GM18517 (cell line): ENCODE measurements around the gene POLR1G.
A peak's percentile ranks its signal among the peaks of the same experiment; 100 is the strongest.

Source experiments
- ATAC-seq: cut with Tn5 transposase; IDR thresholded peaks from one replicate; pipeline ENCODE4 v1.9.1; 2021; ENCODE audit warnings: mild to moderate bottlenecking, moderate library complexity; ENCODE audit not compliant: unreplicated experiment

Gene POLR1G, protein sequence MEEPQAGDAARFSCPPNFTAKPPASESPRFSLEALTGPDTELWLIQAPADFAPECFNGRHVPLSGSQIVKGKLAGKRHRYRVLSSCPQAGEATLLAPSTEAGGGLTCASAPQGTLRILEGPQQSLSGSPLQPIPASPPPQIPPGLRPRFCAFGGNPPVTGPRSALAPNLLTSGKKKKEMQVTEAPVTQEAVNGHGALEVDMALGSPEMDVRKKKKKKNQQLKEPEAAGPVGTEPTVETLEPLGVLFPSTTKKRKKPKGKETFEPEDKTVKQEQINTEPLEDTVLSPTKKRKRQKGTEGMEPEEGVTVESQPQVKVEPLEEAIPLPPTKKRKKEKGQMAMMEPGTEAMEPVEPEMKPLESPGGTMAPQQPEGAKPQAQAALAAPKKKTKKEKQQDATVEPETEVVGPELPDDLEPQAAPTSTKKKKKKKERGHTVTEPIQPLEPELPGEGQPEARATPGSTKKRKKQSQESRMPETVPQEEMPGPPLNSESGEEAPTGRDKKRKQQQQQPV

GRCh38 chr19:45406226-45407090 lies at the start of gene POLR1G:
TSS of gene POLR1G (plus strand) at chr19:45406644. CDS start at chr19:45406697, 53 bp downstream.
- peak; percentile 77 for ATAC-seq

- no peak for ATAC-seq
Observed at GRCh38 chr19:45356760-45357444, 49.5 kb upstream of the POLR1G start.

DNA sequence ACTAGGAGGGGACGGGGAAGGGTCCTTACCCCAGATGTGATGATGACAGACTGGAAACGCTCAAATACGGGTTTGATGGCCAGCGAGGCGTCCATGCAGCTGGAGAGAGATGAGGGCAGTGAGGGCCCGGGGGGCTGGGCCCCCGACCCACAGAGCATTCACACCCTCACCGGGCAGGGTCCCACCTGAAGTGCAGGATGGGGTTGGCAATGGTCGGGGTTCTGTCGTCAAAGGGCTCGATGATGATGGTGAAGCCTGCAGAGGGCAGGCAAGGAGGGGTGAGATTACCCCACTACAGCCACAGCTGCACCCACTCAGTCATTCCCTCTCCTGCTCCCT lies 49.0 kb upstream of the POLR1G start:
- no peak for ATAC-seq

DNA sequence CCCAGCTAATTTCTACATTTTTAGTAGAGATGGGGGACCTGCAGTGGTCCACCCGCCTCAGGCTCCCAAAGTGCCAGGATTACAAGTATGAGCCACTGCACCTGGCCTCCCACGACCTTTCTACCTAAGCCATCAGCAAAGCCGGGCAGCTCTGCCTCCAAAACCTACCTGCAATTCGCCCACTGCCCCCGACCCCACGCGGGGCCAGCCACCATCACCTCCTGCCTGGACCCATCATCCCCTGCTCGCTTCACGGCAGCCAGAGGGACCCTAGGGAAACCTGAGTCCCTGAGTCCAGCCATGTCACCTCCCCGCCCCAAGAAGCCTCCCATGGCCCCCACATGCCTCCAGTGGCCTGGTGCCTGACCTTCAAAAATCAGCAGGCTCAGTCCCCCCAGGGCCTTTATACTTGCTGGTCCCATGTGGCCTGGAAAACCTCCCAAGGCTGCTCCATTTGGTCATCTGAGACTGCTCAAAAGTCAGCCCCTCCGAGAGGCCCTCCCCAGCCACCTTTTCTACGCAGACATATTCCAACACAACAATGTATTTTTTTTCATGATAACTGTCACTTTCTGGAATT lies 48.1 kb upstream of the POLR1G start:
- no peak for ATAC-seq

- no peak for ATAC-seq
Observed at GRCh38 chr19:45361608-45362007, 44.8 kb upstream of the POLR1G start.

DNA sequence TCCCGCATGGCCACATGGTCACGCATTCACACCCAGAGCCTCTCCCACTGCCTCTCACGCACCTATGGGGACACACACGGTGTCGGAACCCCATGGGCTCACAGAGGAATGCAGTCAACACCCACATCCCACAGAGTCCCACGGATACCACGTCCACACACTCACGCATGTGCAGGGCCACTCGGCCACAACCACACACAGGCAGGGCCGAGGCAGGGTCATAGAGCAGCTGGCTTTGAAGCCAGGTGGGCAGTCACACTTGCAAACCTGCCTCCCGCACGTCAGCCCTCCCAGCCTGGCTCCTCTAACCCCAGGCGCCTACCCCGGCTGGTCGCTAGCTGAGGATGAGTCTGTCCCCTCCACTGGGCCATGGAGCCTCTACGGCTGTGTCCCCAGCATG lies 44.2 kb upstream of the POLR1G start:
- ATAC-seq: no peak

GRCh38 chr19:45363861-45364459 lies 42.5 kb upstream of the POLR1G start:
- ATAC-seq: no peak

DNA sequence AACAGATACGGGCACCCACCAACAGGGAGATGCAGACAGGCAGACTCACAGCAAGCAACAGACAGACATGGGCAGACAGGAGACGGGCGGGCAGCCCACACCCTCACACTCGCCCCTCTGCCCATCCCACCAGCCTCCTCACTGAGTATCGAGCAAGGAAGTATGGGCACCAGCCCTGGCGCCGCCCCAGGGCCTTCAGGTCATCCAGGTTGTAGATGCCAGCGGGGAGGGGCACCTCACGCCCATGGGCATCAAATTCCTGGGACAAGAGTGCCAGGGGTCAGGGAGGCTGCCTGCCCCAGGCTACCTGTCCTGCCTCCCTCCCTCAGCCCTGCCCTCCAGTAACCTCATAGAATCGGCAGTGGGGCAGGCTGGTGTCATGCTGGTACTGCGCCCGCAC lies 41.7 kb upstream of the POLR1G start:
- ATAC-seq: no peak

GRCh38 chr19:45368127-45368526 lies 38.3 kb upstream of the POLR1G start:
- no peak for ATAC-seq

GRCh38 chr19:45368737-45369340 lies 37.6 kb upstream of the POLR1G start:
- ATAC-seq: no peak

- peak; percentile 89 for ATAC-seq
Observed at GRCh38 chr19:45370410-45371204, 35.8 kb upstream of the POLR1G start, which contains the start of gene ERCC2. TSS of gene ERCC2 (minus strand) at chr19:45370573. CDS start at chr19:45370540, 33 bp downstream.

DNA sequence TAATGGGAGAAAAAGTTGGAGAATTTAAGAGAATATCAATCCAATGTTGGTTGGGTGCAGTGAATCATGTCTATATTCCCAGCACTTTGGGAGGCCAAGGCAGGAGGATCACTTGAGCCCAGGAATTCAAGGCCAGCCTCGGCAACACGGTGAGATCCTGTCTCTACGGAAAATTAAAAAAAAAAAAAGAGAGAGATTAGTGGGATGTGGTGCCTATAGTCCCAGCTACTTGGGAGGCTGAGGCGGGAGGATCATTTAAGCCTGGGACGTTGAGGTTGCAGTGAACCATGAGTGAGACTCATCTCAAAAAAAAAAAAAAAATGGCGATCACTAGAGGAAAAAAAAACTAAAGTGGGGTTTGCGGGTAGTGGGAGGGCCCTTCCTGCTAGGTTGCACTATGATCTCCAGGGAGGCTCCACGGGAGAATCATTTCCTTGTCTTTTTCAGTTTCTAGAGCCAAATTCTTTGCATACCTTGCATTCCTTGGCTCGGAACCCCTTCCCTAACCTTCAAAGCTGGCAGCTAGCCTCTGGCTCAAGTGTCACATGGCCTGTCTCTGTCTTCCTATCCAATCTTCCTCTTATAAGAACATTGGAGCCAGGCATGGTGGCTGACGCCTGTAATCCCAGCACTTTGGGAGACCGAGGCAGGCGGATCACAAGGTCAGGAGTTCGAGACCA lies 30.3 kb upstream of the POLR1G start:
- no peak for ATAC-seq

- ATAC-seq: no peak
Observed at GRCh38 chr19:45380107-45380506, 26.3 kb upstream of the POLR1G start.

DNA sequence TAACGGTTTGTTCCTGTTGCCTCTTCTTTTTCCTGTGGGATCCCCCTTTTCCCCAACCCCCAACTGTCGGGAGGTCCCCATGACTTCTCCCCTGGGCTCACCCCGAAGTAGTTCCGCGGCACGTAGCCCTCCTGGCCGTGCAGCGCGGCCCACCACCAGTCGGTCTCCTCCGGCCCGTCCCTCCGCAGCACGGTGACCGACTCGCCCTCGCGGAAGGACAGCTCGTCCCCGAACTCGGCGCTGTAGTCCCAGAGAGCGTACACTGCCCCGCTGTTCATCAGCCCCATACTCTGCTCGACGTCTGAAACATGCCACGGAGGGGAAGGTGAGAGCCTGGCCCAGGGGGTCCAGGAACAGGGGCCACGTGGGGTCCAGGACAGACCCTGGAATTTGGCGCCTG lies 24.0 kb upstream of the POLR1G start:
- ATAC-seq: no peak

DNA sequence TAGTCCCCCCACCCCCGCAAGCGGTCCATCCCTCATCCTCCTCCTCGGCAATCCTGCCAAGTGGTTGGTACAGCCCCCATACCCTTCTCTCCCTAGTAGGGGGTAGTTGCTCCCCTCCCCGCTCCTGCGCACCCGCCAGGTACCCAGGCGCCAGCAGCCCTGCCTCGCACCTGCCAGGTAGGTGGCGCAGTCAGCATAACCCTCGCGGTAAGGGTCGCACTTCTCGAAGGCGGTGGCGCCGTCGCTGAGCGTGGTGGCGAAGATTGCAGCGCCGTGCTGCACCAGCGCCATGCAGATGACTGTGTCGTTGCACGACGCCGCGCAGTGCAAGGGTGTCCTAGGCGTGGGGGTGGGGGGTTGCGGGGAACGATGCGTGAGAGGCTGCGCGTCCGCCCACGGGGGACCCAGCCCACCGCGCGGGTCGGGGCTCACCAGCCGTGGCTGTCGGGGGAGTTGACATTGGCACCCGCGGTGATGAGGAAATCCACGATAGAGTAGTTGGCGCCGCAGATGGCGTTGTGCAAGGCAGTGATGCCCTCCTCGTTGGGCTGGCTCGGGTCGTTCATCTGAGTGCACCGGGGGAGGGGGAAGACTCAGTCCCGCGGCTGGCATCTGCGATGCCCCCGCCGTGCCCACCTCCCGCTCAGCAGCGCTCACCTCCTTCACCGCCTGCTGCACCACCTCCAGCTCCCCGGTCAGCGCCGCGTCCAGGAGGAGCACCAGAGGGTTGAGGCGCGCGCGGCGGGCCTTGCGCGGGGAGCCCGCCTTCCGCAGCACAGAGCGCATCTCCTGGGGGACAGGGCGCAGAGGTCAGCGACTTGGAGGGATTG lies 20.8 kb upstream of the POLR1G start:
- ATAC-seq: no peak

DNA sequence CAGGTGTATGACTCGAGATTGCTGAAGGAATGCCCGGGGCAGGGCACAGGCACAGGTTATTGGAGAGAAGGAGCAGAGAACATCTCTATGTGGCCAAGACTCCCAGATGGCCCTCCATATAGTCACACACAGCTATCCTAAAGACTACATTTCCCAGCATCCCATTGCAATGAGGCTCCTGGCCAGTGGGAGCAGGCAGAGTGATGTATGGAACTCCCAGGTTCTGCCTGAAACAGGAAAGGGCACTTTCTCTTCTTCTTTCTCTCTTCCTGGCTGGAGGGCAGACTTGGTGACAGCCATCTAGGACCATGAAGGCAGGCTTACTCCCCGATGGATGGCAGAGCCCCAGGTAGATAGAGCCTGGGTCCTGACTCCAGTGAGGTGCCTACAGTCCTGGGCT lies 15.1 kb upstream of the POLR1G start:
- ATAC-seq: no peak

DNA sequence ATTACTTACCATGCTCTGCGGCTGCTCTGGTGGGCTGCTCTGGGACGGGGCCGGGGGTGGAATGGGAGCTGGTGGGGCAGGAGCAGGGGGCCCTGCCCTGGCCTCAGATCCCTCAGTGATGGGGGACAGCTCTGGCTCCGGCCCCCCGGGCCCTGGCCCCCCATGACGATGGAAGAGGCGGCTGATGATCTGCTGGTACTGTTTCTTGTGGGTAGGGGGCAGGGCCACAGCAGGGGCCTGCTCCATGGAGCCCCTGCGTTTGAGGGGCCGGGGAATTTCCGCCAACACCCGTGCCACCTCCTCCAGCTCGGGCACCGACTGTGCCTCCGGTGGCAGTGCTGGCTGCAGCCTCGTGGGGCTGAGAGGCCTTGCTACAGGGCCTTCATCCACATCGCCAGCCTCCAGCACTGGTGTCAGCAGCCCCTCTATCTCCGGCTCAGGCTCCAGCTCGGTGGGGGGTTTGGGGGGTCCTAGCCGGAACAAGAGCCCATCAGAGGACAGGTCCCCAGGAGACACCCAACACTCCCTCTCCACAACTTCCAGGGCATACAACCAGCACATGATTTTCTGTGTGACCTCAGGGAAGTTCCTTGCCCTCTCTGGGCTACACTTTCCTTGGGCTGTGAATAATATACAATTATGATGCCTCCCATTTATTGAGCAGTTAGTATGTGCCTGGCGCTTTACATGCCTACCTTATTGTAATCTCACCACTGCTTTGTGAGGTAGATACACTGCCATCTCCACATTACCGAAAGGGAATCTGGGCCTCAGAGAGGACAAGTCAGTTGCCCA lies 14.4 kb upstream of the POLR1G start:
- ATAC-seq: no peak
